CD4-positive, alpha-beta T cell treated with Interferon alpha-2 for 1 hour (primary cell): ENCODE data around the gene FBXO7.

ENCODE experiments used
- DNase-seq, 2 donors: peaks; one replicate each; pipeline ENCODE4 v3.0.0-alpha.2; 2020 to 2022

FBXO7 gene

DNA sequence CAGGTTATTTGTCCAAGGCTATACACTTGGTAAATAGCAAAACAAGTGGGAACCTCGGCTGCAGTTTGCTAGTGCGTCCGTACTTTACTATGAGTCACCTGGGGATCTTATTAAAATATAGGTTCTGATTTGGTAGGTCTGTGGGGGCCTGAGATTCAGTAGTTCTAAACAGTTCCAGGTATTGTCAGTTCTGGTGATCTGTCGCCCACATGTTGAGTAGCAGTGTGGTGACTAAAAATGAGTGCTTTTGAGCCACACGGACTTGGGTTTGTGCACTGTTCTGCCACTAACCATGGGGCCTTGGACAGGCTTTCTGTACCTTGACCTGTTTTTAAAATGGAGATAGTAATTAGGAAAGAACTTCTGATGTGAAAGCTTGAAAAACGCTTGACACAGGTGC lies 15.7 kb downstream of the FBXO7 start:
- DNase-seq, result no peak

DNA sequence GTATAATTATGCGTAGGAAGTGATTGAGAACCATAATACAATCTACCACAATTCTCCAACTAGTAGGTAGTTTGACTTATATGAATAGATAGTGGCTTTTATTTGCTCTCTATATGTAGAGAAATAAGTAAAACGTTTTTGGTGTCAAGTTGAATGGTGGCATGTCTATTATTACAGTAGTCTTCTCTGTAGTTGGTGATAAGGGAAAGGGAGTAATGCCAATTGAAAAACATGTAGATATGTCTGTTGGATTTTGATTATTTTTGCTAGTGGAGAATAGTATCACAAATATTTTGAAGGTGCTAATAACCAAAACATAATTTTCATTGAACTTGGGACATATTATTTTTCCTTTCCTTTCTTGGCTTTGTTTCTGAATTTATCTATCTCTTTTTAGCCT lies 17.5 kb downstream of the FBXO7 start:
- no peak for DNase-seq

DNA sequence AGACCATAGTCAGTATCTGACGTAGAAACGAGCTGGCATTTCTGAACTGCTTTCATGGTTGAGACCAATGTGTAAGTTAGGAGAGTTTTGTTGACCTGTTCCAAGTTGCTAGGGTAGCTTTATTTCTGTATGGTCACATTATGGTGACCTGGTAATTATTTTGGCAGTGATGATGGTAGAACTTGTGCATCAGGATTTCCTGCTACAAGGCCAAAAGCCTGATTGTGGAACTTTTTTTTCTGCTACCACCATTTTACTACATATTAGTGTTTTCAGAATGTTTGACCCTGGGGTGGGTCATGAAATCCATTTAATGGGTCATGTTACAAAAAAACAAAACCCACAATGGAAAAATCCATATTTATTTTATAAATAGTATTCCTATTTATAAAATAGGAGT lies 18.9 kb downstream of the FBXO7 start:
- DNase-seq, result no peak

DNA sequence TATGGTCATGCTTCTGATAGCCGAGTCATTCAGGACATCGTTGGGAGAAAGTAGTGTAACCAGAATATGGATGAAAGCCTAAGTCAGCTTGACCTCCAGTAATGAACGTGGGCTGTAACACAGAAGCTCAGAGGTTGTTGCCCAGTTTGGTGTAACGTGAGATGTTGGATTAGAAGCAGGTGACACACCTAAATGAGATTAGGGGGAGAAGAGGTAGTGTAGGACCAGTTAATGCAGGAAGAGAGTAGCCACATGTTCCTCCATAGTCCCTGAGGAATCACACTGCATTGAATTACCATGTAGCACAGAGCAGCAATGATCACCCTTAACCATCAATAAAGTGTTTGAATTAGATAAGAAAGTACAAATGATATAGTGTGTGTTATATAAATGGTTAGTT lies 20.4 kb downstream of the FBXO7 start:
- DNase-seq, result no peak

DNA sequence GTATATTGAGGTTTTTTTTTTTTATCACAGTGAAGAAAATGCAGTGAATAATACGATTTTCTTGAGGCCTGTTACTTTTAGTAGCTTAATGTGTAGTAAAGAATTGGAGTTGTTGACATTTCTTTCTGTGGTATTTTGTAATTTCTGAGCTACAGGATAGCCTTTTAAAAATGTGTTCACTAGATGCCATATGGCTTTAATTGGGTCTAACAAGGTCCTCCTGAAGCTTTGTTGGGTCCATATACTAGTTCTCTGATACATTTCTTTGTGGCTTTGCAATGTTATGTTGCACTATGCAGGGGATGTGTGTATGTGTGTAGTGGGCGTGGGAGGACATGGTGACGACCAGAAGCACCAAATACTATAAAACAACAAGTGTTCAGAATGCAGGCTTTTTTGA lies 25.1 kb downstream of the FBXO7 start:
- no peak for DNase-seq

DNA sequence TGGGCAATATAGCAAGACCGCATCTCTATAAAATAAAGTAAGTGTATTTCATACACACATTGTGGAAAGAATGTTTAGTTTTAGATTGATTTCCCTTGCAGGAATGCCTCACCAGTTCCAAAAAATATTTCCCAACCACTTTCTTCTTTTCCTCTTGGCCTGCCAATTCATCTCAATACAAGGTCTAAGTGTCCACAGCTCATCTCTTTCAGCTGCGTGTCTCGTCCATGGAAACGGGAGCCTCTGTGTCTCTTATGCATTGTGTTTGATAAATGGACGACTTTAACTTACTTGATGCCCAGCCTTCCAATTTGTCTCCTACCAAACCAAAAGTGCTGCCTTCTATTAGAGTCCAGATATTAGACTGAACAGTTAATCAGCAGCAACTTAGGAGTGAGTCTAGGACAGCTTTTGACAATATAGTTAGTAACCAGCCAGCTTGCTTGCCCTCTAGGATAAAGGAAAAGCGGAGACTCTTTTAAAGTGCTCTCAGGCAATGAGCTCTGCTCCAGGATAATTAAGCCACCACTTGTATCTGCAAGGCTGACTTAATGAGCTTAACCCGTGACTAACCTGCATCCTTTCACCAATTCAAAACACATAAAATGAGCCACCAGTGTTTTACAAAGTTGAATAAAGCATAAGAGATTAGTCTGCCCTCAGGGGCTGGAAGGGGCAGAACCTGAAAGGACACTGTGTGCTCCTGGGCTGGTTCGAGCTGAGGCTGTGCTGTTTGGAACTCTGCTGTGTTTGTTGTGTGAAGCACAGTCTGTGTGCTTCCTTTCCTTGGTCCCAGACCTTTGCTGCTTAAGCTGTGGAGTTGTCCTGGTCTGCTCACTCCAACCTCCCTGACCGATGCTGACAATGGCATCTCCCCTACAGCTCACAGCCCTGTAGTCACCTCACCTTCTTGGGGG lies 27.5 kb downstream of the FBXO7 start:
- DNase-seq, result no peak

DNA sequence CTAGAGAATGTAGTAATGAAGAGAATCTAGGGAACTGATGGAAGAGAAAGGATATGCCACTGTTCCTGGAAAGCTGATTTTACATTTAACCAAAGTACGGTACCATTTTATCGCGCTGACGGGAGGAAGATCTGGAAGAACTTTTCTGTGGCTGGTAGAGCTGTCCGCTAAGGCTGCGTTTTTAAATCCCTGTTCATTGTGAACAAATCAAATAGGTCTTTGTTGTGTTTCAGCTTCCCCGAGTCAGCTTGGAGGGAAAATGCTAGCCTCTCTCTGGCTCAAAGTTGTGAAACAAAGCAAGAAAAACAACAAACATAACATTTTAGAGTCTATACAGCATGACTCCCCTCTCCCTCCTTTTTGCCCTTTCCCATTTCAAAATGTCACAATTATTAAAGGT lies 34.4 kb downstream of the FBXO7 start:
- no peak for DNase-seq

DNA sequence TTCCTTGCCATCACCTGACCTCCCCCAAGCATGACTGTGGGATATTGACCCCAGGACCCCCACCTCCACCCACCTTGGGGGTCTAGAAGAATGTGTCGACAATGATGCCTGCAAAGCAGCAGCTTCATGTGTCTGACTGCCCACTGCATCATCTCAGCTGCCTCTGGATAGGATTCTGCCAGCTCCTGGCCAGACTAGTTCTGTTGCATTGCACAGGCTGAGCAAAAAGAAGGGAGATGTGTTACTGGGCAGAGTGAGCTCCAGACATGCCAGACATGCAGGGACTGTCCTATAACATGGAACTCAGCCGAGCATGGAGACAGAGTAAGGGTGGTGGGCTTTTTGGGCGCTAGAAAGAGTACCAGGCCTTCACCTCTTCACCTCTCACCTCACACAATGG lies 36.7 kb downstream of the FBXO7 start:
- no peak for DNase-seq

DNA sequence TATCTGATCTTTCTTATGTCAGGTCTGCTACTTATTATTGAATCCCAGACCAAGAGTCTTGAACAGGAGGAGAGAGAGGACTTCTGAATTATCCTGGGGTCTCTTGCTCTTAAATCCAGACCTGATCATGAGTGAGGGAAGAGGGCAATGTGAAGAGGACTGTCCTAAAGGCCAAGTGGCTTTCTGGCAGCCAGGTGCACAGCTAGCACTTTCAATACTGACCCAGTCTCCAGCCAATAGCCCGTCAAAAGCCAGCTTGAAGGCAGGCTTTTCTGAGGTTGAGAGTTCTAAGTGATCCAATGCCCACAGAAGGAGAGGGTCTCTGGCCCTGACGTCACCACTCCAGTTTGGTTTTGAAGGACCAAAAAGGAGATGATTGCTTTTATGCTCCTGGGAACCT lies 37.2 kb downstream of the FBXO7 start:
- no peak for DNase-seq

DNA sequence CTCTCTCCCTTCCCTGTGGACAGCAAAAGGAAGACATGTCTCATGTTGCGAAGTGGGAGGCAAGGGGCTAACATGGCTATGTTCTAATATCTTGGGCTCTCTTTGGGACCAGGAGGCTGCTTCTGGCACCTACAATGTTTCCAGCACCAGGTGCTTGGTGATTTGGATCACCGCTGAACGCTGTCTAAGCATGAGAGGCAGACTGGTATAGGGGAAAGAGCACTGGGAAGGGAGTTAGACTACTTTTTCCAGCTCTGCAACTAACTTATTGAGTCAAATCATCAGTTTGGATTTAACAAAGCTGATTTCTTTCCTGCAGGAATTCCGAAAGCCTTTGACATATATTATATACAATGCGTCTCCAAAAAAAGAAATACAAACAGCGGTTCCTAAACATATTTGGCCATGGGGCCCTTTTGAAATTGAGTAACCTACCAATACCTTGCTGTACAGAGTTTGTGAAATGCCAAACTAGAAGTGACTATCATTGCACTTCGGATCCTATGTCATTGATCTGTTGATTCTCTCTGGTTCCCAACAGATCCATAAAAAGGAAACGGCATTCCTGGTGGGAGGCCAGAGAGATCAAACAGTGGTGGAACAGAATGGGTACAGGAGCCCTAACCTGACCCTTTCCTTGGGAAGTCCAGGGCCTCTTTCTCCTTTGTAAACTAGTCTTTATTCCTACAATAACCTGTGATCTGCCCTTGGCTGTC lies 37.8 kb downstream of the FBXO7 start:
- no peak for DNase-seq

DNA sequence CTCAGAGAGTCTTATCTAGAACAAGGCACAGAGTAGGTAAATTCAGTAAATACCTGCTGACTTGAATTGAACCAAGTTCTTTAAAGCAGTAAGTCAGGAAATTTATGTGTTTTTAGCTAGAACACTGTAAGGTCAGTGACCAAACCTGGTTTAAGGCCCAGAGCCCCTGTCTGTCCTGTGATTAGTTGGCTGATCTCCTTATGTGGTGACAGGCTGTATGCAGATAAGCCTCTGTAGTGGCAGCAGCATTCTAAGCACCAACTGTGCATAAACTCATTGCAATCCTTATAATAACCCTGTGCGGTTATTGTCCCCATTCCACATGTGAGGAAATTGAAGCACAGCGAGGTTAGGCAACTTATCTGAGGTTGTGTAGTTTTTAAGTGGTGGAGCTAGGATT lies 40.5 kb downstream of the FBXO7 start:
- DNase-seq, result no peak

DNA sequence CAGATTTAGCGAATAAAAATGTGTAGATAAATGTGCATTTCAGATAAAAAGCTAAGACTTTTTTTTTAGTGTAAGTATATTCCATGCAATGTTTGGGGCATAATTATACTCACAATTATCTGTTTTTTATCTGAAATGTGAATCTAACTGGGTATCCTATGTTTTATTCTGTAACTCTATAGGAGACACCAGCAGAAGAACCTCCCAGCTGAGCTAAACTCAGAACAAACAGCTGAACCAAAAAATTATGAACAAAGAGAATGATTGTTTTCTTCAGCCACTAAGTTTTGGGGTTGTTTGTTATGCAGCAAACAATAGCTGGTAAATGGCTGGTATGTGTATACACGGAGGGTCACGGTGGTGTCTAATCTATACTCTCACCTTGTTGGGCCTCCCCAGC lies 42.9 kb downstream of the FBXO7 start:
- no peak for DNase-seq

DNA sequence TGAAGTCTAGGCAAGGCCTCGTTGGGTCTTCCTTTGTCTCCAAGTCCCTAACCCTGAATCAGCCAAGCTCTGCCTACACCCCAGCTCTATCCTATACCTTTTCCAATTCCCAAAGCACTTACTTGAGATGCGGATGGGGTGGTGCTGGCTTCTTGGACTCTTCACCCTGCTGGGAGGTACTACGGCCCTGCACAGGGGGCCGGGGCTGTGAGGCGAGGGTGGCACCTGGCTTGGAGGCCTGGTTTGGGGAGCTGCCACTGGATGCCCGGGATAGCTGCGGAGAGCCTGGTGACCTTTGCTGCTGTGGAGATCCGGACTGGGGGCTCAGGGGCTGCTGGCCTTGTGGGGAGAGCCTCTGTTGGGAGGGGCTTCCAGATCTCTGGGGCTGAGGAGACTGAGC lies 43.3 kb downstream of the FBXO7 start:
- no peak for DNase-seq

DNA sequence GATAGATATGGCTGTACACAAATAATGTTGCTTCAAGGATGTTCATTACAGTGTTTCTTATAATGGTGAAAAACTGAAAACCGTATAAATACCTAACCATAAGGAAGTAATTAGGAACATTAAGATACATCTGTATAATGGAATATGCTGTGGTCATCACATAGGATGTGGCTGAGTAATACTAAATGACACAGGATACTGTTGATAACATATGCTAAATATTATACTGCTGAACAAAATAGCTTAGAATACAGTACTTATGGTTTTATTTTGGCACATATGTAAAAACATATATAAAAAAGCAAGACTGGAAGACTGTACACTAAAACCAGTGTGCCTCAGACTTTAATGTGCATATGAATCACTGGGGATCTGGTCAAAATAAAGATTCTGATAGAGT lies 43.8 kb downstream of the FBXO7 start:
- DNase-seq, result no peak

DNA sequence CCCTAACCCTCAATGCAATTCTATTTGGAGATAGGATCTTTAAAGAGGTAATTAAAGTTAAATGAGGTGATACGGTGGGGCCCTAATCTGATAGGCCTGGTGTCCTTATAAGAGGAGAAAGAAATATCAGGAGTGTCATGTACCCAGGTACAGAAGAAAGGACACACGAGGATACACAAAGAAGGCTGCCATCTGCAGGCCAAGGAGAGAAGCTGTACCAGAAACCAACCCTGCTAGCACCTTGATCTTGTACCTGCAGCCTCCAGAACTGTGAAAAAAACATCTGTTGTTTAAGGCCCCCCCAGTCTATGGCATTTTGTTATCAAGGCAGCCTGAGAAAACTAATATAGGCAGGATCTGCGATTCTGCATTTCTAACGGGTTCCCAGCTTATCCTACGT lies 44.2 kb downstream of the FBXO7 start:
- no peak for DNase-seq

DNA sequence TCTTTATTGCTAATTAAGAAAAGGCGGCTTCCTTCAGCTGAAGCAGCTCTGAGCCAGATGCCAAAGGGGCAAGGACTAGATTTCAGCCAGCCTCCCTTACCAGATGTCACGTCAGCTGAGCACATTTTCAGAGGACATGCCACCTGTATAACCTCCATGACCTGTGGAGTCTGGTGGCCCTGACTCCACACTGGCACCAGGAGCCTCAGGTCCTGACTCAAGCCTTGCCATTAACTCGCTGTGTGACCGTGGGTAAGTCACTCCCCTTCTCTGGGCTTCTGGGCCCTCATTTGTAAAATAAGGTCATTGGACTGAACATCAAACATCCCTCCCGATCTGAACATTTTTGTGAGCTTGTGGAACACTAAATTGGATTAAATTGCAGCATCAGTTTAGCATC lies 46.0 kb downstream of the FBXO7 start:
- DNase-seq, result no peak

DNA sequence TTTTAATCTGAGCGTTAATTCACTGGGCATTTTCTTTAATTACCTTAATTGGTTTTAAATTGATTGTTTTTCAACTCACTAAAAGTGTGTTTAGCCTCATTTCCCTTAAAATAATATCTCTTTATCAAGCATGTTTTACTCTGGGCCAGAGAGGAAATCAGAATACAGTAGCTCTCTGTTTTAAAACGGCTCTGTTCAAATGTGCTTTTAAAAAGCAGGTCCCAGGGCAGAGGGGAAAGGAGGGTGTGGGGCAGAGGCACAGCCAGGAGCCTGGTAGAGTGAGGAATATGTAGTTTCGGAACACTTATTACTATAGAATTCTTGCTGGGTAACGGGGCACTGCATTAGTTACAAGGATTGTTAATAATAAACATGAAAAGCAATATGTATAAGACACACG lies 47.6 kb downstream of the FBXO7 start:
- DNase-seq, result no peak

DNA sequence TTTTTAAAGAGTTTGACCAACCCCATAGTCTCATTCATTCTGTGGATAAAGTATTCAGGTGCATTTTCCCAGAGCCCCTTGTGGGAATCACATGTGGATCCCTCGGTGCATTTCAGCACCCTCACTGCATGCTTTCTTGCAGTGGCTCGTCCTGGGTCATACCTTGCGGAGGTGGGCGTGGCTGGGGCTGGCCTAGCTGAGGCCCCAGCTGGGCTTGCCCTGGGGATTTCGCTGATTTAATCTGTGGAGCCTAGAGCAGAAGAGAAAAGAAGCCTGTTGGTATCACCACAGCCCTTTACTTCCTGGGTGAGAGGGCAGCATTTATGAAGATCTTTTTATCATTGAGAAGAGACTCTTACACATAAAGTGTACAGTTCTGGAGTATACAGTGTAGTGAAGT lies 53.1 kb downstream of the FBXO7 start:
- DNase-seq, result no peak

DNA sequence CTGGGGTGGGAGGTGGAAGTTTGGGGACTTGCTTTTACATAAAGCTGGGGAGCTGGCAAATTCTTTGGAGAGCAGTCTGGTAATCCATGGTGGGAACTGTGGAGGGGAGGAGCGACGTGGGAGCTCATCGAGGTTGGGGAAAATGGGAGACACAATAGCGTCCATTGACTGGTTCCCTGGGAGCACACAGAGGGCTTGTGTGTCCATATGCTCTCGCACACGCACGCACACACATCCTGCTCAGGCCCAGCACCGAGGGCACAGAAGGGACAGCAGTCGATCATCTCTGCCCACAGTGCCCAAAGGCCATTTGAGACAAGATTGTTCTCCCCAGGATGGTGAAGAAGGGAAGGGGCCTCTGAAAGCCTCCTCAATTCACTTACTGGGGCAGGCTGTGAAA lies 53.7 kb downstream of the FBXO7 start:
- DNase-seq, result no peak

DNA sequence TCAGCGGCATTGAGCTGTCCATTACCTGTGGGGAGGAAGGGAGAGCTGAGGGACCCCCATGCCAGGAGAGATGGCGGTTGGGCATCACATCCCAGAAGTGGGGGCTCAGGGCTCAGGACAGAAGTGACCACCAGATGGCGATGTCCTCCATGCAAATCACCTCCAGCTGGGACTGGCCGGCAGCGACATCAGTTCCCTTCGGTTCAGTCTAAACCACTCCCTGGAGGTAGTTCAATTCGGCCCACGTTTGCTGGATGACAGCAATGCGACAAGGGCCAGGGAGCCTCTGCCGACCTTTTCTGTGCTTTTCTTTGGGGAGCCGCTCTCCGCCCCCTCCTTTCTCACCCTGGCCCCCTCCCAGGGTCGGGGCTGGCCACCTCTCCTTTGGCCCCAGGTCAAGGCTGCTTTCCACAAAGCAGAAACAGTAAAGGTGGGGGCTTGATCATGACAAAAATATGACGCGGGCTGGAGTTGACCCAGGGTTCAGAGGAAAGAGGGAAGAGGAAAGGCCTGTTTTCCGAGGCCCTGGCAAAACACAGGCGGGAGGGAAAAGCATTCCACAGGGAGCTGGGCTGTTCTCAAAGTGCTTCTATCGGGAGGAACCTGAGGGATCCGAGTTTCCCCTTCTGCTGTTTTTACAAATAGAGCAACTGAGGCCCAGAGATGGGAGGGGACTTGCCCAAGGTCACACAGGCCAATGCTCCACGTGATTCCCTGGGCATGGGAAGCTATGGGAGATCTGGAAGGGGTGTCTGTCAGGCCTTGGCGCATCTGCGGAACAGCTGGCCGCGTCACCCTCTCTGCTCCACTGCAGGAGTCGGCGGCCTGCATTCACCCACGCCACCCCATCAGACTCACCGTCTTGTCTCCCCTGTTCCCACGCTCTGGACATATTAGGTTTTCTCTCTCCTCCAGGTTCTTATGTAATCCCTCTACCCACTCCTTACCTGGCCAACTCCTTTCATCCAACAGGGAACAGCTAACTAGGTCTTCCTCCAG lies 54.7 kb downstream of the FBXO7 start:
- DNase-seq, result peak; percentile 60 to 61

DNA sequence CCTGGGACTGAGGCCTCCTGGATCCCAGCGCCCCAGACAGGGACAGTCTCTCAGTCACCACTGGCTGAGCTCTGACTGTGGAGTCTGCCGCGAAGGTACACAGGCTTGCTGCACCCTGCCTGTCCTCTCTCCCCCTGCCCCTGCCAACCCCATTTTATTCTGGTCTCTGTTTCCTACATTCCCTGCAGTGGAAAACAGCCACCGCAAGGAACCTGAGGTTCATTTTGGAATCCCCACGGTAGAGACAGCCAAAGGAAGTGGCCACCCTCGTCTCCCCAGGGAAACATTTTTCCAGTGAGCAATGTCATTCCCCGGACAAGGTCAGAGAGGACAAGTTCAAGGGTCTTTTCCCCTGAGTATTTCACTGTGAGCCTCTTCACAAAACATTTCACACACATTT lies 56.6 kb downstream of the FBXO7 start:
- DNase-seq, result no peak

DNA sequence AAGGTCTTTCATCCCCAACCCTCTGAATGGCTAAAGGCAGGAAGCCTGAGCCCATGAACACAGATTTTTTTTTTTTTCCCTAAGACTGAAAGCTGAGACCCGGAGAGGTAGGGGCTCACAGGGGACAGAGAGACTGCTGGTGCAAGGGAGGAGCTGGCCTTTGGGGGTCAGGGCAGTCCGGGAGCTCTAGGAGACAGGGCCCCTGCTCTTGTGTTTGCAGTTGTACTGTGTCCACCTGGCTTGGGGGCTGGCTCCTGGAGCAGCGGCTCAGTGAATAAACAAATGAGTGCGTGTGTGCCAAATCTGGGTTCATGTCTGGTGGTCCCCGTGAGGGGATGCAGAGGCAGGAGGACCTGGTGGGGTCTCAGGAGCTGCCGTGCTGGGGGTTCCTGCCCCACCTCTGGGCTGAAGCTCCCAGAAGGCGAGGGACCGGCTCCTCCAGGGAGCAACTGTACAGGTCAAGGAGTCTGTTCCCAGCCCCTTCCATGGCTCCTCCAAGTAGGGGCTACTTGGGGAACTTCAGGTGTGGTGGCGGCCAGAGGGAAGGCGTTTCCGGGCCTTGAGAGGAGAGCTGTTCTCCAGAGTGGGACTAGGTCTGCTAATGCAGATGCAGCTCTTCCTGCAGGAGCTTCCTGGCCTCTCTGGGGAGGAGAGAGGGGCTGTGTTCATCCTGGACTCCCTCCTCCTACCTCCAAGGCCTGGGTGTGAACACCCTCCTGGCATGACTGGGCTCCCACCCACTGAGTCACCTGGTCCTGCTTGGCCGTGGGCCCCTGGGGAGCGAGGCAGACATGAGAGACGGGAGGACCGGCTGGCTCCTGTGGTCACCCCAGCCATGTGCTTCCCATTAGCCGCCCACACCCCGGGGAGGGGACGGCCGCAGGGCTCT lies 57.6 kb downstream of the FBXO7 start:
- no peak for DNase-seq
